ENCODE data around the gene RNF103. TPM values are rescaled to one million over a fixed set of nuclear protein-coding genes. Genes with fewer than 3 reads are reported as not detected.

The RNF103 gene
- total and polyA plus RNA-seq, 4 donors: 11.8 to 46.0 (median 19.4) TPM

DNA sequence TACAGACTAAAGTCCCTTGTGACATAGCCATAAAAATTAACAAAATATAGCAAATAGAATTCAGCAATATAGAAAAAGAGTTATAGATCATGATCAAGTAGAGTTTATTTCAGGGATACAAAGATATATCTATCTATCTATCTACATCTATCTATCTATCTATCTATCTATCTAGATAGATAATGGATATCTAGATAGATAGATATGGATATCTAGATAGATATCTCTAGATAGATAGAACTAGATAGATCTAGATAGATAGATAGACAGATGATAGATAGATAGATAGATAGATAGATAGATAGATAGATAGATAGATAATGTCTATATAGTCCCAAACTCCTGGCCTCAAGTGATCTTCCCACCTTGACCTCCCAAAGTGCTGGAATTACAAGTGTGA lies 43.1 kb downstream of the RNF103 start:
- H3K27me3 ChIP-seq (ENCODE audit: control insufficient read depth in 3 of 3, insufficient read depth in 3 of 3, low read length in 2 of 3): no peaks in the 10 kb centered on the region
- ATAC-seq (ENCODE audit: insufficient read depth, low FRiP score) (no peak), DNase-seq (no peak)
- no peaks in the 10 kb centered on the region for H3K4me1 ChIP-seq (ENCODE audit: control insufficient read depth in 5 of 5, insufficient read depth in 5 of 5, low read length in 5 of 5)
- no peak for TF ChIP-seq CTCF (IDR thresholded peaks at IDR 0.05; ENCODE audit: control extremely low read depth, extremely low read depth)
- H3K9ac ChIP-seq (ENCODE audit: insufficient read depth in 1 of 2, low read length in 2 of 2): no peak overlapping the region
- H3K4me3 ChIP-seq: no peak overlapping the region
- H3K36me3 ChIP-seq (ENCODE audit: control insufficient read depth in 4 of 4, insufficient read depth in 4 of 4, low read length in 4 of 4): no peaks in the 10 kb centered on the region
- no peak overlapping the region for H3K27ac ChIP-seq (ENCODE audit: low read depth in 1 of 2, low read length in 1 of 2)
- peaks cover 0 to 4% (median 0%) of the 10 kb centered on the region in 4 donors for H3K9me3 ChIP-seq (ENCODE audit: control insufficient read depth in 4 of 4, insufficient read depth in 3 of 4, low read length in 3 of 4)

DNA sequence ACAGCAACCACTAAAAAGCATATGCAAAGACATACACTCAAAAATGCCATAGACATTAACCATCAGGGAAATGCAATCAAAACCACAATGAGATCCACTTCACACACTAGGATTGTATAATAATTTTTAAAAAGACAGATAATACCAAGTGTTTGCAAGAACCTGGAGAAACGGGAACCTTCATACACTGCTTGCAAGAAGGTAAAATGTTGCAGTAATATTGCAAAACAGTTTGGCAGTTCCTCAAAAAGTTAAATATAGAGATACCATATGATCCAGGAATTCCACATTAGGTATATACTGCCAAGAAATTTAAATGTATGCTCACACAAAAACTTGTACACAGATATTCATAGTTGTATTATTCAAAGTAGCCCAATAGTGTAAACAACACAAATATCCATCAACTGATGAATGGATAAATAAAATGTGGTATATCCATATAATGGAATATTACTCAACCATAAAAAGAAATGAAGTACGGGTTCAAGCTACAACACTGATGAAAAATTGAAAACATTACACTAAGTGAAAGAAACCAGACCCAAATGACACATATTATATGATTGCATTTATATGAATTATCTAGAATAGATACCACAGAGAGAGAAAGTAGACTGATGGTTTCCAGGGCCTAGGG lies 45.7 kb downstream of the RNF103 start:
- no peak overlapping the region for H3K27ac ChIP-seq (ENCODE audit: low read depth in 1 of 2, low read length in 1 of 2)
- H3K4me1 ChIP-seq (ENCODE audit: control insufficient read depth in 5 of 5, insufficient read depth in 5 of 5, low read length in 5 of 5): no peaks in the 10 kb centered on the region
- peaks cover 0 to 4% (median 0%) of the 10 kb centered on the region in 4 donors for H3K9me3 ChIP-seq (ENCODE audit: control insufficient read depth in 4 of 4, insufficient read depth in 3 of 4, low read length in 3 of 4)
- TF ChIP-seq CTCF (IDR thresholded peaks at IDR 0.05; ENCODE audit: control extremely low read depth, extremely low read depth): no peak
- WGBS, 2 donors: 61 to 79% methylated on average over 2 of the region's 2 CpGs
- H3K27me3 ChIP-seq (ENCODE audit: control insufficient read depth in 3 of 3, insufficient read depth in 3 of 3, low read length in 2 of 3): no peaks in the 10 kb centered on the region
- no peak overlapping the region for H3K4me3 ChIP-seq
- H3K36me3 ChIP-seq (ENCODE audit: control insufficient read depth in 4 of 4, insufficient read depth in 4 of 4, low read length in 4 of 4): no peaks in the 10 kb centered on the region
- no peak for DNase-seq
- no peak for ATAC-seq (ENCODE audit: insufficient read depth, low FRiP score)
- H3K9ac ChIP-seq (ENCODE audit: insufficient read depth in 1 of 2, low read length in 2 of 2): no peak overlapping the region

GRCh38 chr2:86570059-86570458 lies 53.6 kb downstream of the RNF103 start:
- H3K9me3 ChIP-seq (ENCODE audit: control insufficient read depth in 4 of 4, insufficient read depth in 3 of 4, low read length in 3 of 4): no peaks in the 10 kb centered on the region
- H3K4me3 ChIP-seq: no peak overlapping the region
- no peak overlapping the region for H3K27ac ChIP-seq (ENCODE audit: low read depth in 1 of 2, low read length in 1 of 2)
- WGBS, 2 donors: 49 to 68% methylated on average over 3 of the region's 3 CpGs
- TF ChIP-seq CTCF (IDR thresholded peaks at IDR 0.05; ENCODE audit: control extremely low read depth, extremely low read depth): no peak
- ATAC-seq (ENCODE audit: insufficient read depth, low FRiP score): no peak
- H3K9ac ChIP-seq (ENCODE audit: insufficient read depth in 1 of 2, low read length in 2 of 2): no peak overlapping the region
- no peaks in the 10 kb centered on the region for H3K36me3 ChIP-seq (ENCODE audit: control insufficient read depth in 4 of 4, insufficient read depth in 4 of 4, low read length in 4 of 4)
- no peaks in the 10 kb centered on the region for H3K4me1 ChIP-seq (ENCODE audit: control insufficient read depth in 5 of 5, insufficient read depth in 5 of 5, low read length in 5 of 5)
- no peak for DNase-seq
- H3K27me3 ChIP-seq (ENCODE audit: control insufficient read depth in 3 of 3, insufficient read depth in 3 of 3, low read length in 2 of 3): no peaks in the 10 kb centered on the region

DNA sequence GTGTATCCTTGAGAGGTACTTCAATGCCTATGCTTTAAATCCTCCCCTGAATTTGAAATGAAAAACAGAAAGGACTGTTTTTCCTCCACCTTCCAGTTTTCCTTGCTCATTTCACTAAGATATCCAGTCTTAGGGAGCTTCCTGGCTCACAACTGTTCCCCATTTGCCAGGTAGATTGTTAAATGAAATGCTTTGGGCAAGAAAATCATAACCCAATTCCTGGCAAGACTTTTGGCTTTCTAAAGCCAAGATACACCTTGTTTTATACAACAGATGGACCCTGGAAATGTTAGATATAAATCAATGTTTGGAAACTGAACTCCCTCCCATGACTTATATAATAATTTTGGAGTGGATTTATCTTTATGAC lies 56.9 kb downstream of the RNF103 start:
- no peak overlapping the region for H3K27ac ChIP-seq (ENCODE audit: low read depth in 1 of 2, low read length in 1 of 2)
- no peak overlapping the region for H3K9ac ChIP-seq (ENCODE audit: insufficient read depth in 1 of 2, low read length in 2 of 2)
- TF ChIP-seq CTCF (IDR thresholded peaks at IDR 0.05; ENCODE audit: control extremely low read depth, extremely low read depth): no peak
- H3K9me3 ChIP-seq (ENCODE audit: control insufficient read depth in 4 of 4, insufficient read depth in 3 of 4, low read length in 3 of 4): no peaks in the 10 kb centered on the region
- no peaks in the 10 kb centered on the region for H3K27me3 ChIP-seq (ENCODE audit: control insufficient read depth in 3 of 3, insufficient read depth in 3 of 3, low read length in 2 of 3)
- H3K36me3 ChIP-seq (ENCODE audit: control insufficient read depth in 4 of 4, insufficient read depth in 4 of 4, low read length in 4 of 4): peaks cover 0 to 3% (median 0%) of the 10 kb centered on the region in 4 donors
- no peak overlapping the region for H3K4me3 ChIP-seq
- H3K4me1 ChIP-seq (ENCODE audit: control insufficient read depth in 5 of 5, insufficient read depth in 5 of 5, low read length in 5 of 5): peaks cover 0 to 11% (median 5%) of the 10 kb centered on the region in 5 donors
- ATAC-seq (ENCODE audit: insufficient read depth, low FRiP score) (no peak), DNase-seq (no peak)
